ENCODE measurements around the gene ADAMTS9.

ADAMTS9 gene

DNA sequence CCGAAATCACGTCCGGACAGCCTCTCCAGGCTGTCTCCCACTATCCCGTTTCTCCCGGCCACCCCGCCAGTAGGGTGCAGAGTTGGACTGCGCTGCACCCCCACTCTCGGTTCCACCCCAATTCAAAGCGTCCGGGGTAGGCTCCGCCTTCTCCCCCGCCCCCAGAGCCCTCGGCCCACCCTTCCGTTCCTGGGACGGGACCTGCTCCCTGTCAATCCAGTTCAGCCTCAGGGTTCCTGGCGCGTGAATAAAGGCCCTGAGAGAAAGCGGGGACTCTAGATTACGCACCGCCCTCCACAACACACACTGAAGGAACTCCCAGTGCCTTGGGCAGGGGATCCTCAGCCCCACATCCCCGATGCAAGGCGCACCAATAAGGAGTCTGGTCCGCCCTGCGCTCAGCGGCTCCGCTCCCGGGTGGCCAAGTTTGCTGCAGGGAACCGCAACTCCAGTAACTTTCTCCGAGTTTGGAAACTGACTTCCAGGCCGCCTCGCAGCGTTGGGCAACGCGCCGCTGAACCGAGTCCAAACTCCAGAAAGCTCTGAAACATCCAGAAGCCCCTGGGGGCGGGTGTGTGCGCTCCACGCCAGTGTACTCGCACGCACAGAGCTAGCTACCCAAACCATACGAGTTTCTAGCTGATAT lies 1.9 kb downstream of the ADAMTS9 start:
- no peak for TF ChIP-seq POLR2A (IDR thresholded peaks at IDR 0.05; ENCODE audit: extremely low read depth, insufficient read length)
- no peak for DNase-seq (ENCODE audit: low read depth)
- H3K4me3 ChIP-seq (ENCODE audit: low read depth, low read length) = no peak overlapping the region

DNA sequence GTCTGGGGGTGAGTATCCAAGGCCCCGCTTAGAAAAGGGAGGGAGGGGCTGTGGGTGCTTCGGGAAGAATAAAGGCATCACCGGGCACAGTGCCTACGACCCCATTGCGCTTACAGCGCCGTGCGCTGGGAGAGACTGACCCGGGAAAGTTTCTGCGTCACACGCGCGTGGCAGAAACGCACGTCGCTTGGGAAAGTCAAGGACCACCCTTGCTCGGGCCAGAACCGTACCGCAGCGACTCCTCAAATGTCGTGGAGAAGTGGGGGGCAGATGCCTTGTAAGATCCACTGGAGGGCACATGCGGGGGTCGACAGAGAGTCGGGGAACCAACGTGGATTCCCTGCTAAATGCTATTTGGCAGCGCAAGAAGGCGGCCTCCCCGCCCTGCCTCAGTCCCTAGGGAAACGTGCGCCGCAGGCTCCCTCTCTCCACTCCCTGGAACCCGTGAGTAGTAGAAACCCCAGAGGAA lies 2.4 kb downstream of the ADAMTS9 start:
- no peak overlapping the region for H3K4me3 ChIP-seq (ENCODE audit: low read depth, low read length)
- no peak for DNase-seq (ENCODE audit: low read depth)
- TF ChIP-seq, protein P1, sequence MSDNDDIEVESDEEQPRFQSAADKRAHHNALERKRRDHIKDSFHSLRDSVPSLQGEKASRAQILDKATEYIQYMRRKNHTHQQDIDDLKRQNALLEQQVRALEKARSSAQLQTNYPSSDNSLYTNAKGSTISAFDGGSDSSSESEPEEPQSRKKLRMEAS (IDR thresholded peaks at IDR 0.05; ENCODE audit: low read depth, low read length) = no peak
- TF ChIP-seq, protein P2, sequence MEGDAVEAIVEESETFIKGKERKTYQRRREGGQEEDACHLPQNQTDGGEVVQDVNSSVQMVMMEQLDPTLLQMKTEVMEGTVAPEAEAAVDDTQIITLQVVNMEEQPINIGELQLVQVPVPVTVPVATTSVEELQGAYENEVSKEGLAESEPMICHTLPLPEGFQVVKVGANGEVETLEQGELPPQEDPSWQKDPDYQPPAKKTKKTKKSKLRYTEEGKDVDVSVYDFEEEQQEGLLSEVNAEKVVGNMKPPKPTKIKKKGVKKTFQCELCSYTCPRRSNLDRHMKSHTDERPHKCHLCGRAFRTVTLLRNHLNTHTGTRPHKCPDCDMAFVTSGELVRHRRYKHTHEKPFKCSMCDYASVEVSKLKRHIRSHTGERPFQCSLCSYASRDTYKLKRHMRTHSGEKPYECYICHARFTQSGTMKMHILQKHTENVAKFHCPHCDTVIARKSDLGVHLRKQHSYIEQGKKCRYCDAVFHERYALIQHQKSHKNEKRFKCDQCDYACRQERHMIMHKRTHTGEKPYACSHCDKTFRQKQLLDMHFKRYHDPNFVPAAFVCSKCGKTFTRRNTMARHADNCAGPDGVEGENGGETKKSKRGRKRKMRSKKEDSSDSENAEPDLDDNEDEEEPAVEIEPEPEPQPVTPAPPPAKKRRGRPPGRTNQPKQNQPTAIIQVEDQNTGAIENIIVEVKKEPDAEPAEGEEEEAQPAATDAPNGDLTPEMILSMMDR (IDR thresholded peaks at IDR 0.05; ENCODE audit: low read depth, low read length) = no peak
- TF ChIP-seq MYC (IDR thresholded peaks at IDR 0.05; ENCODE audit: low read depth, low read length) = no peak
- no peak for TF ChIP-seq POLR2A (IDR thresholded peaks at IDR 0.05; ENCODE audit: extremely low read depth, insufficient read length)

DNA sequence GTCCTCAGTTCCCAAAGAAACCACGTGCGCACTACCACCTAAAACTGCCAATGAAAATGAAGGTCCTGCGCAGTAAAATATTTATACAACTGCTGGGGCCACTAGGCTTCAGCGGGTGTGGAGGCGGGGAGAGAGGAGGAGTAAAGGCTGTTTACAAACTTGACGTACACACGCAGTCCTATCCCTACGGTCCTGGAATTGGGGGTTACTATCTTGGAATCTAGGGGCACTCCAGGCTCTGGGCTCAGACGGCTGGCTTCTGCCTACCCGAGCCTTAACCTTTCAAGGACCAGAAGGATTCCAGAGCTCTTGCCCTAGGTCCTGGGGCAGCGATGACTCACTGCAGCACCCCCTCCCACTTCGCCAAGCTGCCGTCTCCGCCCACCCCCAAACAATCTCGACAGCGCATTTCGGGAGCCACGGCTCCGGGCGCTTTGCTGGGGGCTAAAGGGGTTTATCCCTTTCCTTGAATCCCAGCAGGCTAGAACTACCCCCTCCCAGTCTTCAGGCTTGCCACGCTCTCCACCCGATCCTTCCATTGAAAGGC lies 3.0 kb downstream of the ADAMTS9 start:
- no peak overlapping the region for H3K4me3 ChIP-seq (ENCODE audit: low read depth, low read length)
- no peak for DNase-seq (ENCODE audit: low read depth)
- TF ChIP-seq POLR2A (IDR thresholded peaks at IDR 0.05; ENCODE audit: extremely low read depth, insufficient read length) = no peak
- no peak for TF ChIP-seq MYC (IDR thresholded peaks at IDR 0.05; ENCODE audit: low read depth, low read length)
- TF ChIP-seq, protein P2 (IDR thresholded peaks at IDR 0.05; ENCODE audit: low read depth, low read length) = no peak
- TF ChIP-seq, protein P1 (IDR thresholded peaks at IDR 0.05; ENCODE audit: low read depth, low read length) = no peak

DNA sequence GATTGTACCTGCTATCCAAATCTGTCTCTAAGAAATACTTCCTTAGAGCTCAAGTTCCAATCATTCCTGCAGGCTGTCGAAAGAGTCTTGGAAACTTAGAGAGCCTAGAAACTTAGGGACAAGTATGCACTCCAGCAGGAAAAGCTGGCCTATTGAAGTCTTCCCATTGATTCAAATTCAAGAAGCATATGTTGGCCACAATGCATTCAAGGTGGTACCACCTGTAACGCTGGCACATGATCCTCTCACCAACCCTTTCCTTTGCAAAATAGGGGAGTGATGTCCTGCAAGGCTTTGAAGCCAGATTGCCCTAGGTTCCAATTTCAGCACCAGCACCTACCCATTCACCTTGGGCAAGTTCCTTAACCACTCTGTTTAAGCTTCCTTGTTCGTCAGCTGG lies 6.0 kb downstream of the ADAMTS9 start:
- no peak for DNase-seq (ENCODE audit: low read depth)
- TF ChIP-seq POLR2A (IDR thresholded peaks at IDR 0.05; ENCODE audit: extremely low read depth, insufficient read length) (no peak), MYC (IDR thresholded peaks at IDR 0.05; ENCODE audit: low read depth, low read length) (no peak)
- TF ChIP-seq, protein P1 (IDR thresholded peaks at IDR 0.05; ENCODE audit: low read depth, low read length) = no peak
- TF ChIP-seq, protein P2 (IDR thresholded peaks at IDR 0.05; ENCODE audit: low read depth, low read length) = no peak
- H3K4me3 ChIP-seq (ENCODE audit: low read depth, low read length) = no peak overlapping the region

DNA sequence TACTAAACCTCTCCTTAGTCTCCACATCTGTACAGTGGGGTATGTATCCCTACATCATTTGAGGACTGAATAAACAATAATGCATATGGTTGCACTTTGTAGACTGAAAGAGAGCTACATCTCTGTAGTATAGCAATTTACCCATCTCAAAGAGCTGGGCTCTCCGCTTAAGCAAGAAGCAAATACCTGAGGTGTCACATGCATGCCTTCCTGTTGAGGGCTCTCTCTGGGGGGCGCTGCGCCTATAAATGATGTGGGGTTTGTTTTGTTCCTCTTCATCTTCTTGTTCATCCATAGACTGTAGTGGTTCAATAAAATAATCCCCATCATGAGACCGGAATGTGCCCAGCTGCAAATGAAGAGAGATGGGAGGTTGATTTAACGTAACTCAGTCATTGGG lies 6.8 kb downstream of the ADAMTS9 start:
- no peak overlapping the region for H3K4me3 ChIP-seq (ENCODE audit: low read depth, low read length)
- no peak for TF ChIP-seq MYC (IDR thresholded peaks at IDR 0.05; ENCODE audit: low read depth, low read length)
- TF ChIP-seq, protein P1 (IDR thresholded peaks at IDR 0.05; ENCODE audit: low read depth, low read length) = no peak
- TF ChIP-seq, protein P2 (IDR thresholded peaks at IDR 0.05; ENCODE audit: low read depth, low read length) = no peak
- DNase-seq (ENCODE audit: low read depth) = no peak

DNA sequence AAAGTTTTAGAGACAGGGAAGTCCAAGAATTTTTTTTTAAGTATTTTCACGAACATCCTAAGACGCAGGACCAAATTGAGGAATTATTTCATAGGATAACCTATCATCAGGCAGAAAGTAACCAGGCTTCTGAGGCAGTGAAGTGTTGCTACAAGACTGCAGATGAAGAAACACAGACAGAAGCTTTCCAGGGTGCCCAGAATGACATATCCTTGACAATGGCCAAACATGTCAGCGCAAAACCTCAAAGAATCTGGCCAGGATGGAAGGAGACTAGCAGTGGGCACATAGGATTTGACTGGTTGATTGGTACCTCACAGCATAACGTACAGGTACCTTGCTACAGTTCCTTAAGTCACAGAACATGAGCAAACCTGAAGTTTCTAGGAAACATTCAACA lies 7.5 kb downstream of the ADAMTS9 start:
- DNase-seq (ENCODE audit: low read depth) = no peak

More for the DNA sequence above, 7.5 kb downstream of the ADAMTS9 start:
- no peak overlapping the region for H3K4me3 ChIP-seq (ENCODE audit: low read depth, low read length)
- TF ChIP-seq POLR2A (IDR thresholded peaks at IDR 0.05; ENCODE audit: extremely low read depth, insufficient read length) = no peak
- TF ChIP-seq, protein P1 (IDR thresholded peaks at IDR 0.05; ENCODE audit: low read depth, low read length) = no peak
- TF ChIP-seq, protein P2 (IDR thresholded peaks at IDR 0.05; ENCODE audit: low read depth, low read length) = no peak
- no peak for TF ChIP-seq MYC (IDR thresholded peaks at IDR 0.05; ENCODE audit: low read depth, low read length)
